Activated CD8-positive, alpha-beta memory T cell treated with anti-CD3 and anti-CD28 coated beads for 48 hours (primary cell): ENCODE data around the gene NKX6-2.
"Not testable (repeated sequence)": the region's sequence is repeated elsewhere in the genome, so short reads cannot be mapped to it uniquely, and the experiment has no call there.

Experiments used
- DNase-seq, 3 experiments: peaks; one replicate each; pipeline ENCODE4 v3.0.0-alpha.2; 2020; ENCODE audit warnings: low read depth in 2 of 3, low spot score in 2 of 3

The NKX6-2 gene

DNA sequence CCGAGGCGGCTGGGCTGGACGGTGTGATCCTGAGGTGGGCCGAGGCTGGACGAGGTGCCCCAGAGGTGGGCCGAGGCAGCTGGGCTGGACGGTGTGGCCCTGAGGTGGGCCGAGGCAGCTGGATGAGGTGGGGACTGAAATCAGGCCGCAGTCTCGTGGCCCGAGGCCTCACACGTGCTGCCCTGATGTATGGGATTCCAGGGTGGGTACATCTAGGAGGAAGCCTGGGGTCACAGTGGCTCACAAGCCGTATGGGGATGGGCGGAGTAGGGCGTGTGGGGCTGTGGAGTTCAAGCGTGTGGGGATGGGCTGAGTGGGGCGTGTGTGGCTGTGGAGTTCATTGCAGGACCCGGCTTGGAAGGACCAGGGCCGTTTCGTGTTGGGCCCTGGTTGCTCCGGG is 12.5 kb upstream of the NKX6-2 start:
- no peak for DNase-seq

DNA sequence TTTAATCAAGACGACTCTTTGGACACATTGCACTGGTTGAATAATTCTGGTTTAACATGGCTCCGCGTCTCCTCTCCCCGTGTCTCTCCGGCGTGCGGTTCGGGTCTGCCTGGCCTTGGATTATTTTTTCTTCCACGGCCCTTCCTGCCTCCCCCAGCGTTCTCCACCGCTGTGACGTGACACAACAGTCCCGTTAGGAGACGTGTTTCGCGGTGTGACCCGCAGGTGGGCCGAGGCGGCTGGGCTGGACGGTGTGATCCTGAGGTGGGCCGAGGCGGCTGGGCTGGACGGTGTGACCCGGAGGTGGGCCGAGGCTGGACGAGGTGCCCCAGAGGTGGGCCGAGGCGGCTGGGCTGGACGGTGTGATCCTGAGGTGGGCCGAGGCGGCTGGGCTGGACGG is 12.0 kb upstream of the NKX6-2 start:
- not testable (repeated sequence) for DNase-seq

DNA sequence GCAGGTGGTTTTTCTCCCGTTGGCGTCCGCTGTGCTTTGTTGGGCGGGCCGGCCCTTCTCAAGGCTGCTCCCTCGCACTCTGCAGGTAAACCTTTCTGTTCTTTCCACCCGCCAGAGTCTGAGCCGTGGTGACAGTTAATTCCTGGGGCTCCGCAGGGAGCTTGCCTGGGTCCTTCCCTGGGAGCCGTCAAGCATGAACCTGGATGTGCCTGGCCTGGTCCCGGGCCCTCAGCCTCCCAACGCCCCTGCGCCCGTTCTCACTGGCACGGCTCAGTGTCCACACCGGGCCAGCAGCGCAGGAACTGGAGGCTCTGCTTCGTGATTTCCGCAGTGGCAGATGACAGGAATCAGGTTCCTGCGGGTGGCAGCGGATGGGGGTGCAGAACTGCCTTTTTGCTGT is 10.9 kb upstream of the NKX6-2 start:
- DNase-seq = no peak

DNA sequence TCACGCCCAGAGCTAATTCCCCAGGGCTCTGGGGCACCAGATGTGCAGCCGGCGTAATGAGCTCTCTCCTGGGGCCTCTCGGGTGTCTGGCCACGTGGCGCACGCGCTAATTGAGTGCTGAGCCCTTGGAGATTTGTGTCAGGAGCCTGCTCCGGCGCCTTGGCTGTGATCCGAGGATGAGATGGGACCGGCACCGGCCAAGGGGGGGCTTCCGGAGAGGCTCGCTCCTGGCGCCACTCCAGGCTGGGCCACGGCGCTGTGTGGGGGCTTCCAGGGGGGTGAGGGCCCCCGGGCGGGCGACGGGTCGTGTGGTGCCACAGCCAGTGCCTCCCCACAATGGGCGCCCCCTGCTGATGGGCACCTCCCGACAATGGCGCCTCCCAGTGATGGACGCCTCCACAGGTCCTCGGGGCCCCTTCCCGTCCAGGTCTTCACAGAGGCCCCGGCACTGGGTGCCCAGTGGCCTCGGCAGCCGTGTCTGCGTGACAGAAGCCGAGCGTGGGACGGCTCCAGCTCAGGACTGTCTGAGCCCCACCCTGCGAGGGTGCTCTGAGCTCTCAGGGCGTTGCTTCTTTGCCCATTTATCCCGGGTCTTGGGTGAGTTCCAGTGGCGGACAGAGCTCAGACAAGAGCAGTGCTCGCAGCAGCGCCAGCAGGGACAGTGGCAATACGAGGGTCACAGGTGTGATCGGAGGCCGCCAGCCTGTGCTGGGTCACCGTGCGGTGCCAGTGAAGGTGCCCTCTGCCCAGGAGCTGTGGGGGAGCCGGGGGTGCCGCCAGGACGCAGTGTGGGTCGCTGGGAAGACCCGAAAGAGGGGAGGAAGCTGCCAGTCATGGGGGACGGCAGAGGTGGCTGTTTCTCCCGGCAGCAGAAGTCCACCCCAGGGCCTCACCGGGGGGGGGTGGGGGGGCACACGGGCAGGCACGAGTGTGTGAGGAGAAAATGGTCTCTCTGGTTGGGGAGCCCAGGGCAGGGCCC is 8.2 kb upstream of the NKX6-2 start:
- no peak for DNase-seq

DNA sequence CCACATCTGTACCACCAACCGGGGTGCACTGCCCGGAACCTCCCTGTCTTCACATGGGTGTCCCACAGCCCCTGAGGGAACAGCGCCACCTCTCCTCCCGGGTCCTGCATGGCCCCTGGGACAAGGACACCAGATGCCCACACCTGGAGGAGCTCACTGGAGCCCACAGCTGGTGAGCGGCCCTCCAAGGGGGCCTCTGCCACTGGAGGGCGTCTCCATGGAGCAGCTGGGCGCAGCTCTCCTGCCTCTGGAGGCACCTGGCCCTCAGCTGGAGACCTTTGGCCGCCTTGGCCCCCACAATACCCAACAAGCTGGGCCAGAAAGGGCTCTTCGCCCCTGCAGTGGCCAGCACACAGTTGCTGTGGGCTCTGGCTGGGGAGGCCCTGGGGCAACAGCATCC is 7.3 kb upstream of the NKX6-2 start:
- DNase-seq = no peak

DNA sequence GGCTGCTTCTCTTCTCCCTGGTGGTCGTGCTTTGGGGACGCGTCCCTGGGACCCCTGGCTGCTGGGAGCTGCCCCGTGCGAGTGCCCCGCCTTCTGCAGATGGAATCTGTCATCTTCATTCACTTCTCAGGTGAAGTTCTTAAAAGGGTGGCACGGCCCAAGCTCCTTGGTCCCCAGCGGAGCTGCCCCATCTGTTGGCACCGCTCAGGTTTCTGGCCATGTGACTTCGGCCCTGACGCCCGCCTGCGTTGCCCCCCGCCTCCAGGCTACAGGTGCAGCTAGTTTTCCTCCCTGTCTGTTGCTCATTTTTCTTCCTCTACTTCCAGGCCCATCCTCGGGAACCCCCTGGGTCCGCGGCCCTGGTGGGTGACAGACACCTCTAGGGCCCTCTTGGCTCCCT is 6.8 kb upstream of the NKX6-2 start:
- no peak for DNase-seq

DNA sequence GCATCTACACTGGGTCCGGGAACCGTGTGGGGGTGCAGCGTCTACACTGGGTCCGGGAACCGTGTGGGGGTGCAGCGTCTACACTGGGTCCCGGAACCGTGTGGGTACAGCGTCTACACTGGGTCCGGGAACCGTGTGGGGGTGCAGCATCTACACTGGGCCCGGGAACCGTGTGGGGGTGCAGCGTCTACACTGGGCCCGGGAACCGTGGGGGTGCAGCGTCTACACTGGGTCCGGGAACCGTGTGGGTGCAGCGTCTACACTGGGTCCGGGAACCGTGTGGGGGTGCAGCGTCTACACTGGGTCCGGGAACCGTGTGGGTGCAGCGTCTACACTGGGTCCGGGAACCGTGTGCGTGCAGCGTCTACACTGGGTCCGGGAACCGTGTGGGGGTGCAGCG is 6.2 kb upstream of the NKX6-2 start:
- DNase-seq = not testable (repeated sequence)

DNA sequence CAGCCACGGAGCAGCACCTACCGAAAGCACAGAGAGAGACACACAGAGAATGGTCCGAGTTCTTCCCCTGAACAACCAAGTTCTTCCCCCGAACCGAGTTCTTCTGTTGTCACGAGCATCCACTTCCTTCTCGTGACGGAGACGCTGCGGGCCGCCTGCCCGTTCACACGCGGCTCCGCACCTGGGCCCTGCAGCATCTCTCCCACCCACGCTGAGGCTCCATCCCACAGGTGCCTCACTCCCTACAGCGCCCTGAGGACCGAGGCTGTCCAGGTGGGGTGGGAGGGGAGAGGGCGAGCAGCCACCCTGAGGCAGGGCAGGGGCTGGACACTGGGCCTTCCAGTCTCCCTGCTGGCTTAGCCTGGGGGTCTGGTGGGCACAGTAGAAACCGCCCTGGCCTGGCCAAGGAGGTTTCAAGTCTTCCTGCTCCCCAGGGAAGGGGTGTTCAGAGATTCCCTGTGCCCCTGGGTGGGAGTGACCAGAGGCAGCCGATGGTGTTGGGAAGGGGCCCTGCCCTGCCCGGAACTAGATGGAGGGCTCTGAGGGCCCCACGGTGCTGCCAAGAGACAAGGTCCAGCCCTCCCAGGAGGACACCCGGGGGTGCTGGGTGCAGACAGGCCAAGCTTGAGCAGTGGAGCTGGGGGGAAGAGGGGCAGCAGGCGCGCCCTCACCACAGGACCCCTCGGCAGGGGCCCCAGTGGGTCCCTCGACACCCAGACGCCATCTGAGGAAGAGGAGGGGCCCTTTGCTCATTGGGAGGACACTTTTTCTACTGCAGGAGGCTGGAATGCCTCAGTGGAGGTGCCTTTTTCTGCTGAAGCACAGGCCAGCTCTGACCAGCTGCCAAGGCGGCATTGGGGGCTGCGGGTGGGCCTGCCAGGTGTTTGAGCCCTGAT is 5.2 kb upstream of the NKX6-2 start:
- DNase-seq = no peak

DNA sequence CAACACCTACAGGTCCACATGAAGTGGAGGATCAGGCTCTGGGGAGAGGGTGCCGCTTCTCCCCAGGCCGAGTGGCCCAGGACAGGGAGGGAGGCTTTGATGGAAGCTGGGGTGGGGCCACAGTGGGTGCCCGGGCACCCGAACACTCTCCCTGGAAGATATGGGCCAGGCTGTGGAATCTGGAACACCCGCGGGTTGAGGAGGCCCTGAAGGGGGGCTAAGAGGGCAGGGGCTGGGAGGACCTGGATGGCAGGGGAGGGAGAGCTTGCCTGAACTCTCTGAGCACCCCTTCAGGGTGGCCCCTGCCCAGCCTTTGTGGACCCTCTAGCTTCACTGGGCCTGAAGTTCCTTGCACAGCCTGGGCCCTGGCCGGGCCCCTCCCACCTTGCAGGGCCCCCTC is 4.5 kb upstream of the NKX6-2 start:
- DNase-seq = no peak

DNA sequence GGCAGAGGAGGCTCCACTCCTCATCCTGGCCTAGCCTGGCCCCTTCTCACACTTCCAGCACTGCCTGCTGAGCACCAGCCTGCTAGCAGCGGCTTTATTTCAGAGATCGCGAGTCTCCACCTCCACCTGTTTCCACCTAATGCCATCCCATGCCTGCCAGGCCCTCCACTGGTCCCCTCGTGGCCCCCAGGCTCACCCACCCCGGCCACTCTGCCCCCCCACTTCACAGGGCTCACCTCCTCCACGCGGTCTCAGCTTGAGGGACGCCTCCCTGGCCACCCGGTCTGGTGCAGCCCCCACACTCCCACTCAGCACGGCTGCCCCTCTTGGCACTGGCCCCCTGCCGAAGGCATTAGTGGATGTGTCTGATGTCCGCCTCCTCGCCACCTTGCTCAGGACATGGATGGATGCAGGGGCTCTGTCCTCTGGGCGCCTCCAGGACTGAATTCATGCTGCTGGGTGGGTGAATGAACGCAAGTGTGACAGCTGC is 3.8 kb upstream of the NKX6-2 start:
- DNase-seq = no peak

DNA sequence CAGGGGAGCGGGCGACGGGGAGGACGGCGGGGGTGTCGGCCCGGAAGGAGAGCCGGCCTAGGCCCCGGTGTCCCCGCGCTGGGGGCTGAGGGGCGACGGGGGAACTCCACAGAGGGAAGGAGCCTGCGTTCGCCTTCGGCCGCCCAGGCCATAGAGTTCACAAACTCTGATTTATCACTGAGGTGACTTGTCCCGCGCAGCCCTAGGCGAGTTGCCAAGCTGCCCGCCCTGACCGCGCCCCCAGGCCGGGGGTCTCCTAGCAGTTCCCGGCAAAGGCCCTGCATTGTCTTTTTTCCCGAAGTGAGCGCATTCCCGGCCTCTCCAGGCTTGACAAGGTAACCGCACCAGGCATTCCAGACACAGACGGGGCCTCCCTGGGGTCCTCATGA is 2.9 kb upstream of the NKX6-2 start:
- no peak for DNase-seq

DNA sequence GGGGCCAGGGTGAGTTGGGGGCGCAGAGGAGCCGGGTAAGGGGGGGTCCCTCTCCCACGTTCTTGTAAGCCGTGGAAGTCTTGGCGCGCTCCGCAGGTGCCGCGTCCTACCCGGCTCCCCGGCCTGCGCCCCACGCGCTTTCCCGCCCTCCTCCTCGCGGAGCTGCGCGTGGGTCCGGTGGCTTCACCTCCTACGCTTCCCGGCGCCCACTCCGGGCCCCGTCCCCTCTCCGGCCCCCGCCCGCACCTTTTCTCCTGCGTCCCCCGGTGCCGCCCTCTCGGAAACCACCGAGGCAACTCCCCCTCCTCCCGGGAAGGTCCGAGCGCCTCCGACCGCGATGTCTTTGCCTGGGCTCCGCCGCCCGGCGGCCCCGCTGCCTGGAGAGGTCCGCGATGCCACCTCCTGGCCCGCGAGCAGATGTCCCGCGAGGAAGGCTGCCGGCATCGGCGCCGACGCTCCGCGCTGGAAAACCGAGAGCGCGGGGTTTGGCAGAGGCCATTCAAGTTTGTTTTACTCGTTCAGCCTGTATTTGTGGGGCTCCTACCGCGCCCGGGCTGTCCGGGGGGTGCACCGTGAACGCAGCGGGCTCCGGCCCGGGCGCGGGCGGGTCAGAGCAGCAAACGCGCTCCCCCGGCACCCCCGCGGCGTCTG is 2.4 kb upstream of the NKX6-2 start:
- no peak for DNase-seq

DNA sequence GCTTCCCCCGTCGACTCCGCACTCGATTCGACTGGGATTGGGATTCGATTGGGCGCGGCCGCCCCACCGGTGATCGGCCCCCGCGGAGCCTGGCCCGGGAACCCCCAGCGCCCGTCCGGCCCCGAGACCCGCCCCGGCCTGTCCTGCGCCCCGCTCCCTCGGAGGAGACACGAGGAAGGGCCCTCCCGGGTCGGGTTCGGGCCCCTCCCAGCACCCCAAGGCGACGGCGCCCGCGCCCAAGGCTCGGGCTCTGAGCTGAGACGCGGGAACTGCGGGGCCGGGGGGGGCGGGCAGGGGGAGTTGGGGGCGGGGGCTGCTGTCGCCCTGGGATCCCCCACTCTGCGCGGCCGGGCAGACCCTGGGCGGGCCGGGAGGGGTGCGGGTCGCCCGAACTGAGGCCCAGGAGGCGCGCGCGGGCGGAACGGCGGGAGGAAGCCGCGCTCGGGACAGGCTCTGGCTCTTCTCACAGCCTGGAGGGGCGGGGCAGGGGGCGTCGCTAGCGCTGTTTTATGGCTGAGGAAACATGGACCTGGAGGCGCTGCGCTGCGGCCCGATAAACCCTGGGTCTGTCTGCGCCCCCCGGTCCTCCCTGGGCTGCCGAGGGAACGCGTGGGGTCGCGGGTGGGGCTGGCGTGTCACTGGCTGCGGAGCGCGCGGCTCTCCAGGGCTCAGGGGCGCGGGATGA is 1.7 kb upstream of the NKX6-2 start:
- DNase-seq = no peak

DNA sequence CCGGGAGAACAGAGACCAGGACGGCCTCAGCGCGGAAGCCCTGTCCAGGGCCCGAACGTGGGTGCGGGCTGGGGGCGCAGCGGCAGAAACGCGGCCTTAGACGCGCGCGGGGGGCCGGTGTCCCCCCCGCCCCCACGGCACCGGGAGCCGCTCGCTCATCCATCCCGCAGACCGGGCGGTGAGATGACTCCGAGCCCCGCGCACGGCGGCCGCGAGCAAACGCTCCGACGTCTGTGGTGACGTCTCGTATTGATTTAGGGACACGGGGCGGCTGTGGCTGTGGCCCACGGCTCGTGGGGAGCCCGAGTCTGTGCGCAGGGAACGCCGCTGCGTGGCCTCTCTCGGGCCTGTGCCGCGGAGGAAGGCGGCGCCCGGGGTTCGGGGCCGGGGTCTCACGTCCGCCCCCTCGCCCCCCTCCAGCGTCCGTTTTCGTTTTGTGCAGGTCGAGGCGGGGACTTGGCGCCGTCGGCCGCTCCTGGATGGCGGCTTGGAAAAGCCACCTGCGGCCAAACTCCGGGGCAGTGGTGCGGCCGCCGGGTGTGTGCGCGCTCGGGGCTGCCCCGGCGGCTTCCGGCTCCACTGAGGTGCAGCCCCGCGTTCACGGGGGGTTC is 1.0 kb upstream of the NKX6-2 start:
- DNase-seq = no peak

DNA sequence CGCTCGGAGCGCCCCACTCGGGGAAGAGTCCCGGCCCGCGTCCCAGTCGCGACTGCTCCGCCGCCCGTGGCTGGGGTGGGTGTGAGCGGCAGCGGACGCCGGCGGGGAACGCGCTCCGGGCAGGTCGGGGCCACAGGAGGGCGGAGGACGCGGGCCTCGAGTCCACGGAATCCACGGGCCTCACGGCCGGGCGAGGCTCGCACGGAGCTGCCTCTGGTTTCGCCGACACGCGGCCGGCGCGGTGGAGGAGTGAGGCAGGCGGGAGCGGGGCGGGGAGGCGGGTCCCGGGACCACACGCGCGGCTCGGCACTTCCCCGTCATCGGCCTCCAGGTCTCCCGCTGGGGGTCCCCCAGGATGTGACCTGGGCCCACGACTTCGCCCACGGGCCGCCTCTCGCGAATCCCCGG is 533 bp upstream of the NKX6-2 start:
- no peak for DNase-seq

DNA sequence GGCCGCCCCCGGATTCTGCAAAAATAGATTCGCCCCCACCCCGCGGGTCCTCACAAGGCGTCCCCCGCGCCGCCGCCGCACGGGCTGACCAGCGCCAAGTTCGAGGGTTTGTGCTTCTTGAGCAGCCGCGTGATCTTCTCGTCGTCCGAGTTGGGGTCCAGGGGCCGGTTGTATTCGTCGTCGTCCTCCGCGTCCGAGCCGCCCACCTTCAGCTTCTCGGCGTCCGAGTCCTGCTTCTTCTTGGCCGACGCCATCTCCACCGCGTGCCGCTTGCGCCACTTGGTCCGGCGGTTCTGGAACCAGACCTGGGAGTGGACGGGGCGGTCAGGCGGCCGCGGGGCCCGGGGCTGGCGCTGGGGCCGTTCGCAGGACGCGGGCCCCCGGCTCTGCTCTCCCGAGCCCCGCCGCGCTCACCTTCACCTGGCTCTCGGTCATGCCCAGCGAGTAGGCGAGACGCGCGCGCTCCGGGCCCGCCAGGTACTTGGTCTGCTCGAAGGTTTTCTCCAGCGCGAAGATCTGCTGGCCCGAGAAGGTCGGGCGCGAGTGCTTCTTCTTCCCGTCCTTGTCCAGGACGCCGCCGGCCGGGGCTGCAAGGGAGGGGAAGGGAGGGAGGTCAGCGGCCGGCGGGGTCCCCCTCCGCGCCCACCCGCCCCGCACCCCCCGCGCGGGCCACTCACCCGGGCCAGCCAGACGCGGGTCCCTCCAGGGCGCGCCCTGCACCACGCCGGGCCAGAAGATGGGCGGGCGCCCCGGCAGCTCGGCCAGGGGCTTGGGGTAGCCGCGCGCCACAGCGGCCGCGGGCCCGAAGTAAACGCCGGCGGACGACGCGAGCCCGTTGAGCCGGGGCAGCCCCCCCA is 853 bp downstream of the NKX6-2 start:
- DNase-seq = no peak

DNA sequence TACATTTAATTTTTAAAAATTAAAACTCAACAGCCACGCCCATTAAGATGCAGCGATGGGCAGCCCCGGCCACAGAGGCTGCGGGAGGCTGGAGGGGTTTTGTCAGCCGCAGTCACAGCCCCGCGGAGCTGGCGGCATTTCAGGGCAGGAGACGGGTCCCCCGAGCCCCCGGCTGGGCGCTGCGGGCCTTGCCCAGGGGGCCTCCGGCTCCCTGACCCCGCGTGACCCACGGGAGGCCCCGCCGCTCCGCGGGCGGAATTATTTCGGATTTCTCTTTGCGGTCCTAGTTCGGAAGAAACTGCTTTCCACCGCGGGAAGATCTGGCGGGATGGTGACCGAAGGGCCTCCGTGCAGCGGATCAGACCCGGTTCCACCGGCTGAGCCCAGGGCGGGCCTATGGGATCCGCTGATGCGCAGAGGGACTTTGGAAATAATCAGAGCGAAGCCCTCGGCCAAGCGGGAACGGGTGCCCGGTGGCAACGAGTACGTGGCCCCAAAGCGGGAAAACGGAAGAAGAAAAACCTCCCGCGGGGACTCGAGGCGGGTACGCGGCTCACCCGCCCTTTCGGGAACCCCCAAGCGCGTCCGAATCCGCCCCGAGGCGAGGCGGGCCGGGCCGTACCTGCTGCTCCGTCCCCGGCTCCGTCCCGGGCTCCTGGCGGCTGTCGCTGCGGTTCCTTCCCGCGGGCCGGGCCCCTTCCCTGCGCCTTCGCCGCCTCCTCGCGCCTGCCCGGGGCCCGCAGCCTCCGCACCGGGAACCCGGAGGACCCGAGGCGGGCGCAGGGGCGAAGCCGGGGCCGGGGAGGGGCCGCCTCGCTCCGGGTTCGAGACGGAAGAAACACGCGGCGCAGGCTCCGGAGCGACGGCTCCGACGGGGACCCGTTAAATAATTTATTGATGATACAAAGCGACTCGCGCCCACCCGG is 1.7 kb downstream of the NKX6-2 start:
- DNase-seq = no peak

DNA sequence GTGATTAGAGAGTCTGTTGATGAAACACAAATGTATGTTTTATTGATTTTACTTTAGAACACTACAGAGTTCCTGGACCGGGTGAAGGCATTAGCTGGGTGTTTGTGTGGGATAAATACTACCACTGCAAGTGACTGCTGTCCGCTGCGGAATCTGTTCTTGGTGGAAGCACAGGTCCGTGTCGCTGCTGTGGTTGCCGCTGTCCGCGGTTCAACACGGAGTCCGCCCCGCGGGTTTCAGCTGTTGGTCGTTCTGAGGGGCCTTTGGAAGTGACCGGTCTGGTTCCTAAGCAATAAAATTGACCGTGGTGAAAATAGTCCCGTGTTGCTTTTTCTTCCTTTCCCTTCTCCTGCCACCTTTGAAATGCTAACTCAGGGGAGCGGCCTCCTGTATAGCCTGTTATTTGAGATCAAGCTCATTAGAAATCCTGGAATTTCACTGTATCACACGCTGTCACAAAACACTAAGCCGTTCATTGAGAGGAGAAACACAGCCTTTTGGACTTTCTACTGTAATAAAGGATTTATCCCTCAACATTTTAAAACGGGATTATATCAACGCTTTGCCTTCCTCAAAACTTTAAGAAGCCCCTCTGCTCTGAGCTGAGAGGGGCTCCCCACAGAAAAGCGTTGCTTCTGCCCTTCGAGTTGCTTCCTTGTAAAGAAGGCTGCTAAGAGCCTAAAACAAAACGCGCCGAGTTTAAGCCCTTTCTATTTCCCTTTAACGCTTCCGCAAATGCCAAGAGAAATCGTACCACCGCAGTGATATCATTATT is 2.6 kb downstream of the NKX6-2 start:
- no peak for DNase-seq
